GM06990 (cell line): ENCODE results near the gene ANKRD44.

Source experiments
- DNase-seq: peaks from one replicate; pipeline ENCODE4 v3.0.0-alpha.2; 2011; ENCODE audit not compliant: insufficient read length; ENCODE audit errors: extremely low read depth
- H3K27me3 ChIP-seq: replicated peaks from 2 replicates; pipeline ENCODE4 v1.6.0; 2011; ENCODE audit warnings: low read length; ENCODE audit not compliant: control insufficient read depth, insufficient read depth
- H3K36me3 ChIP-seq: 2 replicates; pipeline ENCODE4 v1.5.1; 2011; ENCODE audit warnings: low read length; ENCODE audit not compliant: control insufficient read depth, insufficient read depth
- H3K4me3 ChIP-seq: replicated peaks from 2 replicates; pipeline ENCODE4 v1.5.1; 2011; ENCODE audit warnings: low read depth, mild to moderate bottlenecking, control low read depth, low read length
- TF ChIP-seq, protein P1 (sequence below): IDR thresholded peaks from 2 replicates; pipeline ENCODE4 v1.5.1; 2011; ENCODE audit warnings: low read length, control low read depth, mild to moderate bottlenecking, inconsistent platforms; ENCODE audit not compliant: insufficient read depth, poor library complexity, severe bottlenecking

Gene ANKRD44

GRCh38 chr2:196985511-196986183 is 324.9 kb downstream of the ANKRD44 start:
- Histone ChIP-seq H3K36me3 (peaks cover 2% of the 10 kb centered on the region), H3K27me3 (no peaks in the 10 kb centered on the region), H3K4me3 (no peak overlapping the region)
- TF ChIP-seq, protein P1, sequence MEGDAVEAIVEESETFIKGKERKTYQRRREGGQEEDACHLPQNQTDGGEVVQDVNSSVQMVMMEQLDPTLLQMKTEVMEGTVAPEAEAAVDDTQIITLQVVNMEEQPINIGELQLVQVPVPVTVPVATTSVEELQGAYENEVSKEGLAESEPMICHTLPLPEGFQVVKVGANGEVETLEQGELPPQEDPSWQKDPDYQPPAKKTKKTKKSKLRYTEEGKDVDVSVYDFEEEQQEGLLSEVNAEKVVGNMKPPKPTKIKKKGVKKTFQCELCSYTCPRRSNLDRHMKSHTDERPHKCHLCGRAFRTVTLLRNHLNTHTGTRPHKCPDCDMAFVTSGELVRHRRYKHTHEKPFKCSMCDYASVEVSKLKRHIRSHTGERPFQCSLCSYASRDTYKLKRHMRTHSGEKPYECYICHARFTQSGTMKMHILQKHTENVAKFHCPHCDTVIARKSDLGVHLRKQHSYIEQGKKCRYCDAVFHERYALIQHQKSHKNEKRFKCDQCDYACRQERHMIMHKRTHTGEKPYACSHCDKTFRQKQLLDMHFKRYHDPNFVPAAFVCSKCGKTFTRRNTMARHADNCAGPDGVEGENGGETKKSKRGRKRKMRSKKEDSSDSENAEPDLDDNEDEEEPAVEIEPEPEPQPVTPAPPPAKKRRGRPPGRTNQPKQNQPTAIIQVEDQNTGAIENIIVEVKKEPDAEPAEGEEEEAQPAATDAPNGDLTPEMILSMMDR = no peak
- no peak for DNase-seq

DNA sequence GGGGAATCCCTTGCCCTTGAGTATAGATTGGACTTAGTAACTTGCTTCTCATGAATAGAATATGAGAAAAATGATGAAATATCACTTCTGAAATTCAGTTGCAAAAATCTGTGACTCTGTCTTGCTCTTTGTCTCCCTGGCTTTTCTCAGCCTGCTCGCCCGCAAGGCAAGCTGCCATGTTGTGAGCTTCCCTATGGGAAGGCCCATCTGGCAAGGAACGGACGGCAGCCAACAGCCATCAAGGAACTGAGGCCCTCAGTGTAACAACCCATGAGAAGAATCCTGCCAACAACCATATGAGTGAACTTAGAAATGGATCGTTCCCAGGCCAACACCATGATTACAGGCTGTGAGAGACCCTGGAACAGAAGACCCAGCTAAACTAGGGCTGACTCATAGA is 325.7 kb downstream of the ANKRD44 start:
- no peak for DNase-seq
- H3K27me3 ChIP-seq = no peaks in the 10 kb centered on the region
- H3K36me3 ChIP-seq = 0 out of 2 replicates have a peak, but pooled peaks cover 2% of the 10 kb centered on the region
- TF ChIP-seq, protein P1 = no peak
- no peak overlapping the region for H3K4me3 ChIP-seq

- no peaks in the 10 kb centered on the region for H3K27me3 ChIP-seq
- DNase-seq = no peak
- no peak overlapping the region for H3K4me3 ChIP-seq
- H3K36me3 ChIP-seq = 0 out of 2 replicates have a peak, but pooled peaks cover 2% of the 10 kb centered on the region
- TF ChIP-seq, protein P1 = no peak
Observed at GRCh38 chr2:196983934-196984333, 326.6 kb downstream of the ANKRD44 start.

- Histone ChIP-seq H3K27me3 (no peaks in the 10 kb centered on the region), H3K4me3 (no peak overlapping the region), H3K36me3 (no peaks in the 10 kb centered on the region)
- TF ChIP-seq, protein P1 = no peak
- no peak for DNase-seq
Observed at GRCh38 chr2:196980473-196980872, 330.1 kb downstream of the ANKRD44 start.

GRCh38 chr2:196980001-196980400 is 330.6 kb downstream of the ANKRD44 start:
- Histone ChIP-seq H3K4me3 (no peak overlapping the region), H3K27me3 (no peaks in the 10 kb centered on the region), H3K36me3 (no peaks in the 10 kb centered on the region)
- no peak for DNase-seq
- TF ChIP-seq, protein P1 = no peak
